ENCODE data around the gene PRPF6. TPM values are rescaled to one million over a fixed set of nuclear protein-coding genes. Genes with fewer than 3 reads are reported as not detected.

The PRPF6 gene
- total RNA-seq, 1 donor from 2014 or later = 52.6 TPM

GRCh38 chr20:63979229-63979556 lies 1.7 kb upstream of the PRPF6 start:
- Histone ChIP-seq H3K79me2 (ENCODE audit: insufficient read depth, low read length) (peaks cover 21% of the 10 kb centered on the region), H3K9me3 (ENCODE audit: insufficient read depth, low read depth, low read length) (no peaks in the 10 kb centered on the region), H3K36me3 (ENCODE audit: insufficient read depth, low read length) (peaks cover 2% of the 10 kb centered on the region), H3K4me1 (ENCODE audit: insufficient read depth, low read length) (peaks cover 44% of the 10 kb centered on the region), H3K27me3 (ENCODE audit: insufficient read depth, low read length) (no peaks in the 10 kb centered on the region), H2AFZ (ENCODE audit: low read depth, low read length) (peak overlapping the region; percentile 58), H3K4me3 (ENCODE audit: insufficient read depth, low read depth, low read length) (peak overlapping the region; percentile 41), H3K9ac (ENCODE audit: low read length) (no peak overlapping the region), H4K20me1 (ENCODE audit: insufficient read depth, low read length) (peaks cover 15% of the 10 kb centered on the region), H3K27ac (ENCODE audit: low read depth, low read length) (no peak overlapping the region), H3K4me2 (ENCODE audit: low read length) (peak overlapping the region; percentile 89)
- Mint-ChIP-seq H3K9me3 (ENCODE audit: unreplicated experiment) (no peaks in the 10 kb centered on the region), H3K27ac (ENCODE audit: unreplicated experiment) (no peak overlapping the region), H3K4me1 (ENCODE audit: low read depth, unreplicated experiment) (peaks cover 31% of the 10 kb centered on the region), H3K27me3 (ENCODE audit: low read depth, unreplicated experiment) (no peaks in the 10 kb centered on the region), H3K4me3 (ENCODE audit: unreplicated experiment) (peak overlapping the region; percentile 78), H3K36me3 (ENCODE audit: low read depth, unreplicated experiment) (peaks cover 5% of the 10 kb centered on the region)
- TF ChIP-seq EZH2 (IDR thresholded peaks at IDR 0.05; ENCODE audit: insufficient read depth, low read length) (no peak), CTCF (IDR thresholded peaks at IDR 0.05; ENCODE audit: insufficient read depth, low read depth, low read length) (no peak)
- FAIRE-seq (no peak), DNase-seq (ENCODE audit: low read depth) (no peak)

GRCh38 chr20:63979557-63980316 lies 1.2 kb upstream of the PRPF6 start, which contains the start of gene SAMD10:
Gene SAMD10 (minus strand): TSS chr20:63979642. CDS start chr20:63979467, 175 bp downstream.
- H3K9me3 Mint-ChIP-seq (ENCODE audit: unreplicated experiment) = no peaks in the 10 kb centered on the region
- H3K4me3 Mint-ChIP-seq (ENCODE audit: unreplicated experiment) = peak within 1 kb of the TSS; percentile 85
- peak; percentile 25 for DNase-seq (ENCODE audit: low read depth)
- Histone ChIP-seq H3K9ac (ENCODE audit: low read length) (no peak within 1 kb of the TSS), H2AFZ (ENCODE audit: low read depth, low read length) (peak within 1 kb of the TSS; percentile 96), H3K4me2 (ENCODE audit: low read length) (peak within 1 kb of the TSS; percentile 89), H3K27me3 (ENCODE audit: insufficient read depth, low read length) (no peaks in the 10 kb centered on the region), H3K36me3 (ENCODE audit: insufficient read depth, low read length) (peaks cover 7% of the 10 kb centered on the region), H3K79me2 (ENCODE audit: insufficient read depth, low read length) (peaks cover 21% of the 10 kb centered on the region), H3K27ac (ENCODE audit: low read depth, low read length) (no peak within 1 kb of the TSS), H3K9me3 (ENCODE audit: insufficient read depth, low read depth, low read length) (no peaks in the 10 kb centered on the region), H3K4me3 (ENCODE audit: insufficient read depth, low read depth, low read length) (peak within 1 kb of the TSS; percentile 41), H4K20me1 (ENCODE audit: insufficient read depth, low read length) (peaks cover 19% of the 10 kb centered on the region), H3K4me1 (ENCODE audit: insufficient read depth, low read length) (peaks cover 40% of the 10 kb centered on the region)
- H3K36me3 Mint-ChIP-seq (ENCODE audit: low read depth, unreplicated experiment) = peaks cover 5% of the 10 kb centered on the region
- peaks cover 31% of the 10 kb centered on the region for H3K4me1 Mint-ChIP-seq (ENCODE audit: low read depth, unreplicated experiment)
- no peak for FAIRE-seq
- TF ChIP-seq EZH2 (IDR thresholded peaks at IDR 0.05; ENCODE audit: insufficient read depth, low read length) (no peak), CTCF (IDR thresholded peaks at IDR 0.05; ENCODE audit: insufficient read depth, low read depth, low read length) (no peak)
- H3K27ac Mint-ChIP-seq (ENCODE audit: unreplicated experiment) = peak within 1 kb of the TSS; percentile 89
- no peaks in the 10 kb centered on the region for H3K27me3 Mint-ChIP-seq (ENCODE audit: low read depth, unreplicated experiment)

GRCh38 chr20:63980317-63980805 lies 571 bp upstream of the PRPF6 start:
- Mint-ChIP-seq H3K4me3 (ENCODE audit: unreplicated experiment) (peak overlapping the region; percentile 85), H3K27me3 (ENCODE audit: low read depth, unreplicated experiment) (no peaks in the 10 kb centered on the region), H3K27ac (ENCODE audit: unreplicated experiment) (peak overlapping the region; percentile 27), H3K9me3 (ENCODE audit: unreplicated experiment) (no peaks in the 10 kb centered on the region), H3K36me3 (ENCODE audit: low read depth, unreplicated experiment) (peaks cover 3% of the 10 kb centered on the region), H3K4me1 (ENCODE audit: low read depth, unreplicated experiment) (peaks cover 31% of the 10 kb centered on the region)
- Histone ChIP-seq H4K20me1 (ENCODE audit: insufficient read depth, low read length) (peaks cover 22% of the 10 kb centered on the region), H3K27ac (ENCODE audit: low read depth, low read length) (peak overlapping the region; percentile 76), H2AFZ (ENCODE audit: low read depth, low read length) (peak overlapping the region; percentile 96), H3K4me2 (ENCODE audit: low read length) (peak overlapping the region; percentile 89), H3K27me3 (ENCODE audit: insufficient read depth, low read length) (no peaks in the 10 kb centered on the region), H3K9me3 (ENCODE audit: insufficient read depth, low read depth, low read length) (no peaks in the 10 kb centered on the region), H3K4me3 (ENCODE audit: insufficient read depth, low read depth, low read length) (no peak overlapping the region), H3K79me2 (ENCODE audit: insufficient read depth, low read length) (peaks cover 21% of the 10 kb centered on the region), H3K9ac (ENCODE audit: low read length) (no peak overlapping the region), H3K36me3 (ENCODE audit: insufficient read depth, low read length) (peaks cover 13% of the 10 kb centered on the region), H3K4me1 (ENCODE audit: insufficient read depth, low read length) (peaks cover 37% of the 10 kb centered on the region)
- FAIRE-seq (no peak), DNase-seq (ENCODE audit: low read depth) (no peak)
- TF ChIP-seq EZH2 (IDR thresholded peaks at IDR 0.05; ENCODE audit: insufficient read depth, low read length) (no peak), CTCF (IDR thresholded peaks at IDR 0.05; ENCODE audit: insufficient read depth, low read depth, low read length) (no peak)
